H9 (cell line): ENCODE measurements around the gene CORO7. TPM values are rescaled to one million over a fixed set of nuclear protein-coding genes. Genes with fewer than 3 reads are reported as not detected.
A peak's percentile ranks its signal among the peaks of the same experiment; 100 is the strongest.

ENCODE experiments used
- DNase-seq: peaks from one replicate; pipeline ENCODE4 v3.0.0-alpha.2; 2017
- H2AFZ ChIP-seq: one replicate; pipeline ENCODE4 v1.6.1; 2013; ENCODE audit warnings: mild to moderate bottlenecking, low read length, control low read depth, moderate library complexity
- H2AK5ac ChIP-seq: 2 replicates; pipeline ENCODE4 v1.6.1; 2013; ENCODE audit warnings: low read length, control low read depth, mixed read lengths; ENCODE audit not compliant: insufficient read length
- H2BK120ac ChIP-seq: one replicate; pipeline ENCODE4 v1.6.1; 2013; ENCODE audit warnings: low read depth, mild to moderate bottlenecking, low read length, control low read depth, inconsistent platforms; ENCODE audit not compliant: poor library complexity, severe bottlenecking
- H2BK12ac ChIP-seq: 2 replicates; pipeline ENCODE4 v1.6.1; 2013; ENCODE audit warnings: low read length, control low read depth, mixed read lengths, low read depth; ENCODE audit not compliant: insufficient read length
- H2BK15ac ChIP-seq: 2 replicates; pipeline ENCODE4 v1.6.1; 2013; ENCODE audit warnings: low read depth, low read length, control low read depth
- H2BK20ac ChIP-seq: one replicate; pipeline ENCODE4 v1.6.1; 2013; ENCODE audit warnings: low read depth, mild to moderate bottlenecking, low read length, control low read depth, inconsistent platforms; ENCODE audit not compliant: poor library complexity, severe bottlenecking
- H2BK5ac ChIP-seq: 2 replicates; pipeline ENCODE4 v1.6.1; 2013; ENCODE audit warnings: low read length, control low read depth, mixed read lengths; ENCODE audit not compliant: insufficient read length
- H3K14ac ChIP-seq: 2 replicates; pipeline ENCODE4 v1.6.1; 2013; ENCODE audit warnings: low read length, control low read depth; ENCODE audit not compliant: insufficient read depth
- H3K18ac ChIP-seq: 2 replicates; pipeline ENCODE4 v1.6.1; 2013; ENCODE audit warnings: low read depth, mild to moderate bottlenecking, mixed read lengths, low read length, control low read depth; ENCODE audit not compliant: insufficient read length
- H3K23ac ChIP-seq: 2 replicates; pipeline ENCODE4 v1.6.1; 2013; ENCODE audit warnings: low read length, control low read depth, mixed read lengths, low read depth; ENCODE audit not compliant: insufficient read length
- H3K23me2 ChIP-seq: 2 replicates; pipeline ENCODE4 v1.6.1; 2013; ENCODE audit warnings: low read depth, mild to moderate bottlenecking, mixed read lengths, low read length, control low read depth; ENCODE audit not compliant: insufficient read length, poor library complexity, severe bottlenecking
- H3K27ac ChIP-seq: 2 replicates; pipeline ENCODE4 v1.5.1; 2013; ENCODE audit warnings: low read length, control low read depth, mixed read lengths, low read depth; ENCODE audit not compliant: insufficient read length
- H3K27me3 ChIP-seq: 2 replicates; pipeline ENCODE4 v1.6.1; 2013; ENCODE audit warnings: low read length, control low read depth, inconsistent platforms; ENCODE audit not compliant: insufficient read depth
- H3K4ac ChIP-seq: 2 replicates; pipeline ENCODE4 v1.6.1; 2013; ENCODE audit warnings: low read depth, mild to moderate bottlenecking, control low read depth, inconsistent platforms, low read length, moderate library complexity
- H3K4me1 ChIP-seq: 2 replicates; pipeline ENCODE4 v1.6.1; 2013; ENCODE audit warnings: low read length, control low read depth, inconsistent platforms; ENCODE audit not compliant: insufficient read depth
- H3K4me2 ChIP-seq: 2 replicates; pipeline ENCODE4 v1.6.1; 2013; ENCODE audit warnings: low read length, control low read depth, mixed read lengths; ENCODE audit not compliant: insufficient read length, insufficient read depth
- H3K56ac ChIP-seq: 2 replicates; pipeline ENCODE4 v1.6.1; 2013; ENCODE audit warnings: low read depth, mild to moderate bottlenecking, mixed read lengths, low read length, control low read depth; ENCODE audit not compliant: insufficient read length
- H3K79me1 ChIP-seq: 2 replicates; pipeline ENCODE4 v1.6.1; 2013; ENCODE audit warnings: low read depth, mild to moderate bottlenecking, moderate library complexity, low read length, control low read depth, inconsistent platforms; ENCODE audit not compliant: insufficient read depth, poor library complexity, severe bottlenecking
- H3K79me2 ChIP-seq: 2 replicates; pipeline ENCODE4 v1.6.1; 2013; ENCODE audit warnings: low read length, control low read depth, inconsistent platforms; ENCODE audit not compliant: insufficient read depth
- H3K9ac ChIP-seq: 2 replicates; pipeline ENCODE4 v1.6.1; 2013; ENCODE audit warnings: low read length, control low read depth, mixed read lengths; ENCODE audit not compliant: insufficient read length; ENCODE audit errors: extremely low read depth
- H3K9me3 ChIP-seq: one replicate; pipeline ENCODE4 v1.6.1; 2013; ENCODE audit warnings: low read depth, low read length, inconsistent platforms; ENCODE audit not compliant: control insufficient read depth
- H3T11ph ChIP-seq: one replicate; pipeline ENCODE4 v1.6.1; 2013; ENCODE audit warnings: mild to moderate bottlenecking, low read length, control low read depth, inconsistent platforms
- H4K20me1 ChIP-seq: one replicate; pipeline ENCODE4 v1.6.1; 2013; ENCODE audit not compliant: control insufficient read depth, insufficient read length, insufficient read depth
- H4K5ac ChIP-seq: 2 replicates; pipeline ENCODE4 v1.6.1; 2013; ENCODE audit warnings: low read depth, mild to moderate bottlenecking, mixed read lengths, low read length, control low read depth; ENCODE audit not compliant: insufficient read length
- H4K8ac ChIP-seq: replicated peaks from 2 replicates; pipeline ENCODE4 v1.6.1; 2013; ENCODE audit warnings: low read length, control low read depth, mixed read lengths, low read depth; ENCODE audit not compliant: insufficient read length
- H4K91ac ChIP-seq: 2 replicates; pipeline ENCODE4 v1.6.1; 2013; ENCODE audit warnings: low read depth, mild to moderate bottlenecking, moderate library complexity, mixed read lengths, low read length, control low read depth; ENCODE audit not compliant: insufficient read length
- H3K27ac Mint-ChIP-seq, 3 experiments: 2 replicates in 2 of 3; 3 replicates in 1 of 3; pipeline ENCODE4 v1.8.0; 2020 to 2021; ENCODE audit warnings: mixed read lengths in 3 of 3, mild to moderate bottlenecking in 1 of 3, moderate library complexity in 1 of 3
- H3K27me3 Mint-ChIP-seq: 2 replicates; pipeline ENCODE4 v1.8.0; 2021; ENCODE audit warnings: low read depth, mild to moderate bottlenecking, moderate library complexity, mixed read lengths
- H3K36me3 Mint-ChIP-seq, 3 experiments: 2 replicates in 2 of 3; 3 replicates in 1 of 3; pipeline ENCODE4 v1.8.0; 2020 to 2021; ENCODE audit warnings: low read depth in 3 of 3, mixed read lengths in 3 of 3; ENCODE audit not compliant: insufficient read depth in 1 of 3
- H3K4me1 Mint-ChIP-seq, 2 experiments: 2 replicates each; pipeline ENCODE4 v1.8.0; 2020; ENCODE audit warnings: mixed read lengths in 2 of 2
- H3K4me3 Mint-ChIP-seq, 2 experiments: 2 replicates in 1 of 2; 3 replicates in 1 of 2; pipeline ENCODE4 v1.8.0; 2020 to 2021; ENCODE audit warnings: mild to moderate bottlenecking in 2 of 2, mixed read lengths in 2 of 2, moderate library complexity in 1 of 2
- H3K9me3 Mint-ChIP-seq, 2 experiments: 2 replicates in 1 of 2; 3 replicates in 1 of 2; pipeline ENCODE4 v1.8.0; 2020; ENCODE audit warnings: mild to moderate bottlenecking in 2 of 2, mixed read lengths in 2 of 2, moderate library complexity in 1 of 2
- CTCF ChIP-seq: fragments of 200-600 bp; sonication (generic); conservative IDR thresholded peaks from 3 replicates; pipeline ENCODE4 v1.8.0; 2021; ENCODE audit warnings: antibody characterized with exemption, mild to moderate bottlenecking
- WGBS: extraction: QIAGEN DNeasy Blood & Tissue Kit; methylation state at CpG from one replicate; pipeline ENCODE4 v1.1.7; 2013; ENCODE audit warnings: missing lambda C conversion rate, low lambda C conversion rate, mixed read lengths; ENCODE audit not compliant: insufficient read length; ENCODE audit errors: extremely low coverage; 5-methylcytosine and 5-hydroxymethylcytosine counted together
- total RNA-seq: library from RNA; stranded (reverse); gene quantifications from 2 replicates; pipeline ENCODE4 v1.2.1, GENCODE V29; 2021

The CORO7 gene
- total RNA-seq, 1 experiment from 2014 or later: 38.4 TPM

- Mint-ChIP-seq H3K4me1 (peaks cover 0 to 4% of the 10 kb centered on the region in 2 experiments; a peak in 1 of 4 replicates), H3K36me3 (peaks cover 35 to 80% (median 58%) of the 10 kb centered on the region in 3 experiments), H3K27me3 (no peaks in the 10 kb centered on the region), H3K9me3 (no peaks in the 10 kb centered on the region), H3K27ac (peak overlapping the region in 1 of 3 experiments; percentile 86; a peak in 2 of 7 replicates), H3K4me3 (no peak overlapping the region; a peak in 1 of 5 replicates)
- Histone ChIP-seq H2BK15ac (no peak overlapping the region), H3K4me1 (no peaks in the 10 kb centered on the region), H3K14ac (no peak overlapping the region), H3K9ac (no peak overlapping the region), H4K5ac (no peak overlapping the region), H2BK12ac (no peak overlapping the region), H2BK120ac (no peak overlapping the region), H3K23ac (no peak overlapping the region), H3K4ac (no peak overlapping the region), H3K23me2 (no peaks in the 10 kb centered on the region), H4K91ac (no peak overlapping the region), H3K56ac (no peak overlapping the region), H2BK20ac (no peak overlapping the region), H3K27me3 (no peaks in the 10 kb centered on the region), H3K18ac (no peak overlapping the region), H3K4me2 (no peak overlapping the region), H3K27ac (no peak overlapping the region), H2AFZ (no peak overlapping the region), H2BK5ac (no peak overlapping the region), H3K79me2 (no peaks in the 10 kb centered on the region), H3T11ph (no peak overlapping the region), H2AK5ac (no peak overlapping the region), H3K9me3 (no peaks in the 10 kb centered on the region), H4K20me1 (no peaks in the 10 kb centered on the region), H3K79me1 (no peaks in the 10 kb centered on the region), H4K8ac (no peak overlapping the region)
- no CpG with 5 or more reads among the region's 14 CpGs for WGBS
- DNase-seq: no peak
- no peak for TF ChIP-seq CTCF
Observed at GRCh38 chr16:4450430-4450829, 34.0 kb upstream of the CORO7 start.
